CD8-positive, alpha-beta memory T cell (primary cell): Measurements from ENCODE around the gene C3. TPM values are rescaled to one million over a fixed set of nuclear protein-coding genes. Genes with fewer than 3 reads are reported as not detected.

Source experiments
- CTCF ChIA-PET: fragments of 350-600 bp; sonication (Branson Sonifier 250); formaldehyde crosslinking; loops from one replicate; lab custom pipeline; 2021; ENCODE audit warnings: antibody characterized with exemption; lab: Charles Lee
- POLR2A ChIA-PET: fragments of 350-600 bp; sonication (Branson Sonifier 250); formaldehyde crosslinking; loops from one replicate; lab custom pipeline; 2021; ENCODE audit warnings: antibody characterized with exemption; lab: Charles Lee
- DNase-seq, 5 donors: peaks; one replicate each; pipeline versions ENCODE4 v3.0.0 to v3.0.0-alpha.2; 2020 to 2022; ENCODE audit warnings: mixed read lengths in 1 of 5
- H3K27ac ChIP-seq: one replicate; pipeline ENCODE4 v1.7.0; 2013; ENCODE audit warnings: low read depth, mild to moderate bottlenecking, low read length, moderate library complexity
- H3K27me3 ChIP-seq: 2 replicates; pipeline ENCODE4 v1.7.0; 2013; ENCODE audit warnings: low read length, mild to moderate bottlenecking; ENCODE audit not compliant: insufficient read depth, poor library complexity, severe bottlenecking
- H3K36me3 ChIP-seq: 2 replicates; pipeline ENCODE4 v1.7.0; 2013; ENCODE audit warnings: mild to moderate bottlenecking, low read length, moderate library complexity; ENCODE audit not compliant: insufficient read depth
- H3K4me1 ChIP-seq: 2 replicates; pipeline ENCODE4 v1.7.0; 2013; ENCODE audit warnings: mild to moderate bottlenecking, low read length, moderate library complexity; ENCODE audit not compliant: insufficient read depth
- H3K4me3 ChIP-seq: 2 replicates; pipeline ENCODE4 v1.7.0; 2013; ENCODE audit warnings: mild to moderate bottlenecking, low read length
- H3K9me3 ChIP-seq: 2 replicates; pipeline ENCODE4 v1.7.0; 2013; ENCODE audit warnings: mild to moderate bottlenecking, low read length
- H3K27ac Mint-ChIP-seq, 8 donors: one replicate each; pipeline ENCODE4 v1.8.0; 2020 to 2021; ENCODE audit warnings: mixed read lengths in 8 of 8, mild to moderate bottlenecking in 6 of 8, inconsistent platforms in 3 of 8, moderate library complexity in 3 of 8
- H3K27me3 Mint-ChIP-seq, 2 donors: one replicate each; pipeline ENCODE4 v1.8.0; 2020 to 2021; ENCODE audit warnings: mixed read lengths in 2 of 2, mild to moderate bottlenecking in 1 of 2, moderate library complexity in 1 of 2
- H3K36me3 Mint-ChIP-seq, 3 donors: one replicate each; pipeline ENCODE4 v1.8.0; 2020 to 2021; ENCODE audit warnings: mixed read lengths in 3 of 3, inconsistent platforms in 1 of 3, mild to moderate bottlenecking in 1 of 3
- H3K4me1 Mint-ChIP-seq, 3 donors: one replicate each; pipeline ENCODE4 v1.8.0; 2020 to 2021; ENCODE audit warnings: mixed read lengths in 3 of 3, inconsistent platforms in 1 of 3, mild to moderate bottlenecking in 1 of 3
- H3K4me3 Mint-ChIP-seq, 7 donors: one replicate each; pipeline ENCODE4 v1.8.0; 2020 to 2021; ENCODE audit warnings: mixed read lengths in 7 of 7, mild to moderate bottlenecking in 6 of 7, moderate library complexity in 4 of 7, inconsistent platforms in 2 of 7
- H3K9me3 Mint-ChIP-seq, 5 donors: one replicate each; pipeline ENCODE4 v1.8.0; 2020 to 2022; ENCODE audit warnings: mixed read lengths in 5 of 5, mild to moderate bottlenecking in 3 of 5, moderate library complexity in 2 of 5, inconsistent platforms in 1 of 5
- polyA plus RNA-seq: library from polyadenylated mRNA; unstranded; fragments of 300-500 nt; fragmentation: Illumina TruSeq; gene quantifications from one replicate; pipeline ENCODE4 v1.2.3, GENCODE V29; 2021
- total RNA-seq, 2 experiments: library from RNA; stranded (reverse); gene quantifications; one replicate each; pipeline ENCODE4 v1.2.3, GENCODE V29; 2021

Gene C3
- total and polyA plus RNA-seq, 3 experiments from 2014 or later, result 1.6 to 1.7 TPM; not detected in 1

GRCh38 chr19:6737873-6738786, 17.7 kb upstream of the C3 start:
- H3K27me3 ChIP-seq, result no peaks in the 10 kb centered on the region
- H3K4me3 ChIP-seq, result peak overlapping the region; percentile 45
- Mint-ChIP-seq H3K4me1 (peaks cover 32 to 53% (median 36%) of the 10 kb centered on the region in 3 donors), H3K4me3 (peak overlapping the region; percentile 92 to 99 (median 96)), H3K27me3 (no peaks in the 10 kb centered on the region), H3K36me3 (peaks cover 0 to 22% (median 0%) of the 10 kb centered on the region in 3 donors), H3K27ac (peak overlapping the region; percentile 95 to 99 (median 97)), H3K9me3 (no peaks in the 10 kb centered on the region)
- peak; percentile 62 to 83 (median 68) for DNase-seq
- ChIA-PET POLR2A (interaction anchor here (0.5 to 2.6 kb wide), 11 partner anchors 10 to 313 kb away, joined by 3 to 14 read pairs (median 4); partner anchors contain the start of genes KHSRP, TNFSF14 and VAV1), CTCF (interaction anchor here (0.7 to 5.4 kb wide), 19 partner anchors 10 to 222 kb away, joined by 3 to 87 read pairs (median 4); partner anchors contain the start of genes TNFSF14 and VAV1)
- H3K9me3 ChIP-seq, result no peaks in the 10 kb centered on the region
- H3K27ac ChIP-seq, result peak overlapping the region; percentile 65
- H3K36me3 ChIP-seq, result no peaks in the 10 kb centered on the region
- peaks cover 47% of the 10 kb centered on the region for H3K4me1 ChIP-seq

- no peaks in the 10 kb centered on the region for H3K27me3 Mint-ChIP-seq
- Histone ChIP-seq H3K9me3 (no peaks in the 10 kb centered on the region), H3K27ac (peak within 1 kb of the TSS; percentile 77), H3K4me3 (peak within 1 kb of the TSS; percentile 80), H3K27me3 (no peaks in the 10 kb centered on the region), H3K36me3 (no peaks in the 10 kb centered on the region), H3K4me1 (peaks cover 47% of the 10 kb centered on the region)
- peaks cover 3 to 29% (median 3%) of the 10 kb centered on the region in 3 donors for H3K36me3 Mint-ChIP-seq
- H3K4me1 Mint-ChIP-seq, result peaks cover 32 to 53% (median 36%) of the 10 kb centered on the region in 3 donors
- ChIA-PET CTCF (interaction anchor here (0.9 to 5.4 kb wide), 16 partner anchors 9 to 221 kb away, joined by 3 to 87 read pairs (median 4); partner anchors contain the start of gene VAV1), POLR2A (interaction anchor here (0.5 to 2.6 kb wide), 10 partner anchors 9 to 629 kb away, joined by 3 to 14 read pairs (median 4); partner anchors contain the start of genes KHSRP and TNFSF14)
- no peaks in the 10 kb centered on the region for H3K9me3 Mint-ChIP-seq
- peak within 1 kb of the TSS; percentile 92 to 99 (median 96) for H3K4me3 Mint-ChIP-seq
- DNase-seq, result peak; percentile 99 to 100 (median 99)
- H3K27ac Mint-ChIP-seq, result peak within 1 kb of the TSS; percentile 95 to 100 (median 98)
Observed at GRCh38 chr19:6737284-6737872, 16.9 kb upstream of the C3 start, which contains the start of gene GPR108. Gene GPR108, minus strand, starts transcription at chr19:6737580. Its CDS starts 4 bp downstream, at chr19:6737576.

DNA sequence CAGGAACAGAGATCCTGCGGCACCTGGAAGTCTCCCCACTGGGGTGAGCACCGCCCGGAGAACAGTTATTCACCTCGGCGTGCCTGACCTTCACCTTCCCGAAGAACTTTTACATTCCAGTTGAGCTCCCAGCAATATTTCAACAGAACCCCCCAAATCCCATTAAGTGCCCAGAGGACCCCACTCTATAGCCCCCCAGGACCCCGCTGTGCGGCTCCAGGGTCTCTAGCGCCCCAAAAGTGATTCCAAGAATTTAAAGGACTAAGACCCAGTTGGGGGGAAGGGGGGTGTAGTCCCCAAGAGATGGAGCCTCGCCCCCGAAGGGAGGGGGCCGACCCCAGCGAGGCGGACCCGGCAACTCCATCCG, 16.4 kb upstream of the C3 start:
- Histone ChIP-seq H3K4me3 (peak overlapping the region; percentile 80), H3K27me3 (no peaks in the 10 kb centered on the region), H3K27ac (peak overlapping the region; percentile 77), H3K4me1 (peaks cover 47% of the 10 kb centered on the region), H3K36me3 (no peaks in the 10 kb centered on the region), H3K9me3 (no peaks in the 10 kb centered on the region)
- POLR2A ChIA-PET, result interaction anchor here (0.5 to 2.6 kb wide), 11 partner anchors 9 to 628 kb away, joined by 3 to 14 read pairs (median 5); partner anchors contain the start of genes KHSRP and TNFSF14
- DNase-seq, result no peak
- Mint-ChIP-seq H3K27me3 (no peaks in the 10 kb centered on the region), H3K27ac (peak overlapping the region; percentile 93 to 100 (median 98)), H3K4me1 (peaks cover 32 to 53% (median 36%) of the 10 kb centered on the region in 3 donors), H3K36me3 (peaks cover 4 to 32% (median 4%) of the 10 kb centered on the region in 3 donors), H3K4me3 (peak overlapping the region; percentile 88 to 99 (median 96)), H3K9me3 (no peaks in the 10 kb centered on the region)
- CTCF ChIA-PET, result interaction anchor here (0.9 to 5.4 kb wide), 15 partner anchors 9 to 268 kb away, joined by 3 to 87 read pairs (median 4); partner anchors contain the start of gene VAV1

DNA sequence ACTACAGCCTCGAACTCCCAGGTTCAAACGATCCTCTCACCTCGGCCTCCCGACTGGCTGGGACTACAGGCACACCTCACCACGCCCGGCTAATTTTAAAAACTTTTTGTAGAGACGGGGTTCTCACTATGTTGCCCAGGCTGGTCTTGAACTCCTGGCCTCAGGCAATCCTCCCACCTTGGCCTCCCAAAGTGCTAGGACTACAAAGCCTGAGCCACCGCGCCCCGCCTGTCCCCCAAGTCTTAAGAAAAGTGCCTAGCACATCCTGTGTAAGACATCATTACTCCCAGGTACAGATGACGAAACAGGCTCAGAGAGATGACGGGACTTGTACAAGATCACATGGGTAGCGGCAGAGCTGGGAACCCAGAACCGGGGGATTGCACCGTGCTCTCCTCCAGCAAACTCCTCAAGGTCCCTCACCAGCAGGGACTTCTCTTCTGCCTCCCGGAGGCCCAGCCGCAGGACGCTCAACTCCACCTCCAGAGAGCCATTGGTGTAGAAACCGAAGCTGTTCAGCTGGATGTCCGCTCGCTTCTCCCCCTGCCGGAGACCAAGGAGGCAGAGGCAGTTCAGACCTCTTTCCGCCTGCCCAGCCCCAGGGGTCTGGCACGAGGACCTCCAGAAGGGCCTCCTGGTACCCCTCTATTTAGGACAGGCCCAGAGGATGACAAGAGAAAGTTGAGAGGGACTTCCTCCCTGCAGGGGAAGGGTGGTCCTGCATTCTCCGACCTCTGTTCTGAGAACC, 15.9 kb upstream of the C3 start:
- H3K36me3 Mint-ChIP-seq, result peaks cover 4 to 36% (median 4%) of the 10 kb centered on the region in 3 donors
- H3K9me3 Mint-ChIP-seq, result no peaks in the 10 kb centered on the region
- Histone ChIP-seq H3K36me3 (no peaks in the 10 kb centered on the region), H3K4me3 (peak overlapping the region; percentile 80), H3K4me1 (peaks cover 45% of the 10 kb centered on the region), H3K27me3 (no peaks in the 10 kb centered on the region), H3K27ac (peak overlapping the region; percentile 77), H3K9me3 (no peaks in the 10 kb centered on the region)
- no peaks in the 10 kb centered on the region for H3K27me3 Mint-ChIP-seq
- H3K27ac Mint-ChIP-seq, result peak overlapping the region; percentile 93 to 100 (median 98)
- CTCF ChIA-PET, result interaction anchor here (0.9 to 5.4 kb wide), 13 partner anchors 8 to 268 kb away, joined by 3 to 87 read pairs (median 4); partner anchors contain the start of gene VAV1
- DNase-seq, result peak; percentile 58 to 77 (median 67)
- POLR2A ChIA-PET, result interaction anchor here (1.2 to 2.6 kb wide), 4 partner anchors 8 to 126 kb away, joined by 3 to 14 read pairs (median 6); partner anchors contain the start of gene TNFSF14
- H3K4me3 Mint-ChIP-seq, result peak overlapping the region; percentile 88 to 99 (median 96)
- peaks cover 32 to 49% (median 35%) of the 10 kb centered on the region in 3 donors for H3K4me1 Mint-ChIP-seq

DNA sequence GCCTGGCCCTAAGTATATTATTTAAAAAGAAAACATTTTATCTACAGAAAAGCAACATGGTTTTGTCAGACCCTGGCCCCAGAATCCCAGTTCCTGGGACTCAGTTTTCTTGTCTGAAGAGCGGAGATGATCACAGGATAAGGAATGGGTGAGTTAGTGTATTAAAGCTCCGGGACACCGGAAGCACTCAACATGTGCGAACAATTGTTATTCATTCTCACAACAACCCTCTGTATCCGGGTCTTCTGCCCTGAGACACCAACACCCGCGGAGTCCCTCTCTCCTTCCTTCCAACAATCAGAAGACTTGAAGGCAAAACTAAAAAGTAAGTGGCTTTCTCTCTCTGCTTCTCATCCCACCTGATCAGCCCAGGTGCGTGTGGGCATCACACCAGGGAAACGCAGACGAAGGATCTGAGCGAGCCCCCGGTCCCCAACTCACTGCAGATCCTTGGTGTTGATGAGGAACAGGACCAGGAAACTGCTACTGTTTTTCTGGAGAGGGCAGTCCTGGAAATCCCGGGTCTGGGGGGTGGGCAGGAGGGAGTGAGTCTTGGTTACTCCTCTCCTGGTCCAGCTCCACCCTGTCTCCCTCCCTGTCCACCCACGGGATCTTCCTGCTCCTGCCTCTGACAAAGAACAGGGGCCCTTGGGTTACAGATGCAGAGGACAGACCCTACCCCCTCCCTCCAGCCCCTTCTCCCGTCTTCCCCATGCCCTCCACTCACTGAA, 14.9 kb upstream of the C3 start:
- Histone ChIP-seq H3K4me3 (no peak overlapping the region), H3K27ac (peak overlapping the region; percentile 77), H3K27me3 (no peaks in the 10 kb centered on the region), H3K36me3 (no peaks in the 10 kb centered on the region), H3K4me1 (peaks cover 35% of the 10 kb centered on the region), H3K9me3 (no peaks in the 10 kb centered on the region)
- peak overlapping the region in 7 of 8 donors; percentile 74 to 98 (median 98) for H3K27ac Mint-ChIP-seq
- H3K36me3 Mint-ChIP-seq, result peaks cover 4 to 36% (median 4%) of the 10 kb centered on the region in 3 donors
- ChIA-PET POLR2A (interaction anchor here (0.7 to 1.2 kb wide), 2 partner anchors 66 to 382 kb away, joined by 3 to 4 read pairs; partner anchors contain the start of gene TNFSF14), CTCF (interaction anchor here (1.2 to 5.4 kb wide), 5 partner anchors 38 to 217 kb away, joined by 3 to 87 read pairs (median 21); partner anchors contain the start of gene VAV1)
- DNase-seq, result no peak
- peak overlapping the region in 5 of 7 donors; percentile 19 to 96 (median 88) for H3K4me3 Mint-ChIP-seq
- H3K9me3 Mint-ChIP-seq, result no peaks in the 10 kb centered on the region
- peaks cover 28 to 42% (median 29%) of the 10 kb centered on the region in 3 donors for H3K4me1 Mint-ChIP-seq
- H3K27me3 Mint-ChIP-seq, result no peaks in the 10 kb centered on the region

DNA sequence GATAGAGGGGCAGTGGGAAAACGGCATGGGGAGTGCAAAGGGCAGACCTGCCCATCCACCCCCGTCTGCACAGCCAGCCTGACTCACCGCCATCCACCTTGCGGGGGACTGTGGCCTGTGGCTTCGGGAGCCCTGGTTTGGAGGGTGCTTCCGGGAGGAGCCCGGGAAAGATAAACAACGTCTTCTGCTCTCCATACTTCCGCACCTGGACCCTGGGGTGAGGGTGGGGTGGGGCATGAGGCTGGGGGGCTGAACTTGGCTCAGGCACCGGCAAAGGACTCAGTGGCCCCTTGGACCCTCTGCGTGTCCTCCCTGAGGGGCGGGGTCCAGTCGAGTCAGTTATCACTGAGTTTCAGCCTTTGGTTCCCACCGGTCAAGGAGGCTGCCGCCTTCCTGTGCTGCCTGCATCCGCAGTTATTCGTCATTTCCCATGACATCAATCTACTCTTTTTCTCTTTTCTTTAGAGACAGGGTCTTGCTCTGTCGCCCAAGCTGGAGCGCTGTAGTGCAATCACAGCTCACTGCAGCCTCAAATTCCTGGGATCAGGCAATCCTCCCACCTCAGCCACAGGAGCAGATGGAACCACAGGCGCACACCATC, 13.7 kb upstream of the C3 start:
- ChIA-PET CTCF (interaction anchor here (1.9 to 5.4 kb wide), 2 partner anchors 99 to 127 kb away, joined by 3 to 87 read pairs; no protein-coding TSS in a partner anchor), POLR2A (no interaction called here)
- Mint-ChIP-seq H3K36me3 (peaks cover 4 to 43% (median 4%) of the 10 kb centered on the region in 3 donors), H3K27ac (no peak overlapping the region), H3K9me3 (no peaks in the 10 kb centered on the region), H3K4me3 (no peak overlapping the region), H3K27me3 (no peaks in the 10 kb centered on the region), H3K4me1 (peaks cover 26 to 33% (median 26%) of the 10 kb centered on the region in 3 donors)
- no peak overlapping the region for H3K4me3 ChIP-seq
- H3K27ac ChIP-seq, result no peak overlapping the region
- no peaks in the 10 kb centered on the region for H3K36me3 ChIP-seq
- H3K27me3 ChIP-seq, result no peaks in the 10 kb centered on the region
- DNase-seq, result peak in 1 of 5 donors; percentile 45
- H3K4me1 ChIP-seq, result peaks cover 27% of the 10 kb centered on the region
- no peaks in the 10 kb centered on the region for H3K9me3 ChIP-seq
